Prostate gland (tissue), 2 donors: Measurements from ENCODE around the gene DCPS.

Experiments
- CTCF ChIP-seq, 4 experiments: fragments of 200-600 bp in 2 of 4; fragments of 450-650 bp in 2 of 4; sonication (generic) in 2 of 4; IDR thresholded peaks; 1 replicate in 3 of 4; 2 replicates in 1 of 4; pipeline ENCODE4 v1.5.1; 2016 to 2019; ENCODE audit warnings: antibody characterized with exemption in 4 of 4, mild to moderate bottlenecking in 2 of 4, moderate library complexity in 2 of 4
- POLR2AphosphoS5 ChIP-seq: sonication (generic); formaldehyde crosslinking; IDR thresholded peaks from one replicate; pipeline ENCODE4 v1.6.1; 2017; ENCODE audit warnings: antibody characterized with exemption

- TF ChIP-seq POLR2AphosphoS5 (no peak), CTCF (IDR thresholded peaks at IDR 0.05) (no peak)
These were observed 82.3 kb downstream of the DCPS start for GRCh38 chr11:126385991-126386728.
